A549 (cell line): ENCODE measurements around the gene OPA1. TPM values are rescaled to one million over a fixed set of nuclear protein-coding genes. Genes with fewer than 3 reads are reported as not detected.

ENCODE experiments used
- ATAC-seq, 2 experiments: fragments of 200-7000 bp in 1 of 2; fragments of >200 bp in 1 of 2; cut with Nextera tagmentation in 1 of 2; cut with Tn5 transposase in 1 of 2; 3 replicates each; pipeline versions ENCODE4 v1.8.0 to v1.9.1; 2018 to 2020; ENCODE audit warnings: mild to moderate bottlenecking in 1 of 2, moderate library complexity in 1 of 2
- CTCF ChIA-PET: fragments of 300-600 bp; sonication (Branson Sonifier 250); formaldehyde crosslinking; extraction: SDS; loops from one replicate; lab custom pipeline; 2021; ENCODE audit warnings: antibody characterized with exemption, inconsistent platforms; lab: Yijun Ruan, JAX
- POLR2A ChIA-PET: fragments of 350-600 bp; formaldehyde crosslinking; extraction: SDS; loops from one replicate; lab custom pipeline; 2021; ENCODE audit warnings: antibody characterized with exemption, inconsistent platforms; lab: Yijun Ruan, JAX
- DNase-seq, 2 experiments: peaks; one replicate each; pipeline versions ENCODE4 v3.0.0 to v3.0.0-alpha.2; 2011 to 2016; ENCODE audit warnings: low read depth in 1 of 2, low spot score in 1 of 2
- FAIRE-seq: peaks from 2 replicates; lab custom pipeline; 2011; peaks lifted over from hg19 to GRCh38; lab: Jason Lieb, UNC
- H3K27ac ChIP-seq, 2 experiments: fragments of >200 bp; sonication (Bioruptor Twin); formaldehyde crosslinking; 3 replicates each; pipeline ENCODE4 v1.5.1; 2016 to 2017
- H3K4me1 ChIP-seq: fragments of >200 bp; sonication (Bioruptor Twin); formaldehyde crosslinking; 3 replicates; pipeline ENCODE4 v1.6.1; 2016
- H3K4me2 ChIP-seq: fragments of >200 bp; sonication (Bioruptor Twin); formaldehyde crosslinking; 3 replicates; pipeline ENCODE4 v1.6.1; 2016
- H3K4me3 ChIP-seq: fragments of >200 bp; sonication (Bioruptor Twin); formaldehyde crosslinking; 3 replicates; pipeline ENCODE4 v1.5.1; 2016
- H3K9me3 ChIP-seq: fragments of >200 bp; sonication (Bioruptor Twin); formaldehyde crosslinking; 3 replicates; pipeline ENCODE4 v1.6.1; 2016
- ATOH8 ChIP-seq: fragments of 250-450 bp; sonication (Bioruptor Pico); IDR thresholded peaks from 2 replicates; pipeline ENCODE4 v1.5.0; 2020; ENCODE audit warnings: low read depth, mild to moderate bottlenecking, moderate library complexity
- CBX2 ChIP-seq: fragments of 200-600 bp; sonication (generic); IDR thresholded peaks from 2 replicates; pipeline ENCODE4 v1.6.1; 2016; ENCODE audit warnings: low read depth, mild to moderate bottlenecking, borderline replicate concordance
- CBX8 ChIP-seq: fragments of 200-600 bp; sonication (generic); IDR thresholded peaks from 2 replicates; pipeline ENCODE4 v1.6.1; 2016
- CEBPB ChIP-seq, 2 experiments: fragments of >200 bp in 1 of 2; sonication (Bioruptor Twin) in 1 of 2; formaldehyde crosslinking in 1 of 2; IDR thresholded peaks; 2 replicates each; pipeline ENCODE4 v1.6.1; 2012 to 2016
- E2F6 ChIP-seq: IDR thresholded peaks from 2 replicates; pipeline ENCODE4 v1.6.1; 2012; ENCODE audit warnings: low read depth, borderline replicate concordance
- ELK1 ChIP-seq: fragments of 150-350 bp; IDR thresholded peaks from 2 replicates; pipeline ENCODE4 v1.6.1; 2014; ENCODE audit warnings: low read depth, mild to moderate bottlenecking, low read length
- ESRRA ChIP-seq: fragments of 150-350 bp; IDR thresholded peaks from 2 replicates; pipeline ENCODE4 v1.6.1; 2014; ENCODE audit warnings: mild to moderate bottlenecking, low read length, borderline replicate concordance
- FOSB ChIP-seq: fragments of 250-450 bp; sonication (Bioruptor Pico); IDR thresholded peaks from 2 replicates; pipeline ENCODE4 v1.5.0; 2020; ENCODE audit warnings: mild to moderate bottlenecking, moderate library complexity
- FOXS1 ChIP-seq: fragments of 250-450 bp; sonication (Bioruptor Pico); IDR thresholded peaks from 2 replicates; pipeline ENCODE4 v1.5.0; 2020; ENCODE audit warnings: mild to moderate bottlenecking, moderate library complexity
- GATA3 ChIP-seq: IDR thresholded peaks from 2 replicates; pipeline ENCODE4 v1.6.1; 2012; ENCODE audit warnings: borderline replicate concordance
- HDAC2 ChIP-seq: fragments of 200-600 bp; sonication (generic); IDR thresholded peaks from 2 replicates; pipeline ENCODE4 v1.6.1; 2016
- HOXA7 ChIP-seq: fragments of 250-450 bp; sonication (Bioruptor Pico); IDR thresholded peaks from 2 replicates; pipeline ENCODE4 v1.5.0; 2020; ENCODE audit warnings: mild to moderate bottlenecking, moderate library complexity
- HOXB5 ChIP-seq: fragments of 250-450 bp; sonication (Bioruptor Pico); IDR thresholded peaks from 2 replicates; pipeline ENCODE4 v1.5.0; 2020; ENCODE audit warnings: mild to moderate bottlenecking, moderate library complexity
- MAFK ChIP-seq: fragments of 450-650 bp; IDR thresholded peaks from 2 replicates; pipeline ENCODE4 v1.6.1; 2014; ENCODE audit not compliant: partially characterized antibody
- MAX ChIP-seq: IDR thresholded peaks from 2 replicates; pipeline ENCODE4 v1.6.1; 2012
- NPAS2 ChIP-seq: fragments of 250-450 bp; sonication (Bioruptor Pico); IDR thresholded peaks from 2 replicates; pipeline ENCODE4 v1.8.0; 2022; ENCODE audit warnings: mild to moderate bottlenecking, moderate library complexity, borderline replicate concordance
- PHF8 ChIP-seq: fragments of 200-600 bp; sonication (generic); IDR thresholded peaks from 2 replicates; pipeline ENCODE4 v1.6.1; 2016; ENCODE audit warnings: low read depth, mild to moderate bottlenecking, antibody characterized with exemption, moderate library complexity, borderline replicate concordance
- RAD21 ChIP-seq, 2 experiments: fragments of >200 bp in 1 of 2; sonication (Bioruptor Twin) in 1 of 2; formaldehyde crosslinking in 1 of 2; IDR thresholded peaks in 1 of 2; conservative IDR thresholded peaks in 1 of 2; 2 replicates in 1 of 2; 3 replicates in 1 of 2; pipeline ENCODE4 v1.6.1; 2012 to 2018; ENCODE audit warnings: inconsistent platforms in 1 of 2
- RARB ChIP-seq: fragments of 250-450 bp; sonication (Bioruptor Pico); IDR thresholded peaks from 2 replicates; pipeline ENCODE4 v1.8.0; 2021; ENCODE audit warnings: mild to moderate bottlenecking, moderate library complexity
- ZSCAN20 ChIP-seq: fragments of 250-450 bp; sonication (Bioruptor Pico); IDR thresholded peaks from 2 replicates; pipeline ENCODE4 v1.8.0; 2022; ENCODE audit warnings: mild to moderate bottlenecking, moderate library complexity
- WGBS: methylation state at CpG from one replicate; pipeline ENCODE4 v1.1.6; 2017; ENCODE audit errors: missing lambda C conversion rate; 5-methylcytosine and 5-hydroxymethylcytosine counted together
- polyA plus RNA-seq, 4 experiments: library from polyadenylated mRNA; depleted of rRNA in 3 of 4; stranded (reverse); fragments of >200 nt; fragmentation: RNase III in 1 of 4; extraction: RNeasy Plus Mini Kit Qiagen cat#74134 plus additional on column Dnase treatment in 1 of 4; gene quantifications; 2 replicates in 3 of 4; 3 replicates in 1 of 4; pipeline ENCODE4 v1.2.3, GENCODE V29; 2011 to 2017
- TF ChIP-seq, protein P1 (sequence below): fragments of >200 bp; sonication (Bioruptor Twin); formaldehyde crosslinking; IDR thresholded peaks from 3 replicates; pipeline ENCODE4 v1.5.1; 2016
- TF ChIP-seq, protein P2 (sequence below): fragments of >200 bp; sonication (Bioruptor Twin); formaldehyde crosslinking; IDR thresholded peaks from 3 replicates; pipeline ENCODE4 v1.6.1; 2016

Gene OPA1
- polyA plus RNA-seq, 2 of the 4 experiments (the other 2 are of a cell fraction) = 31.7 to 54.4 TPM

DNA sequence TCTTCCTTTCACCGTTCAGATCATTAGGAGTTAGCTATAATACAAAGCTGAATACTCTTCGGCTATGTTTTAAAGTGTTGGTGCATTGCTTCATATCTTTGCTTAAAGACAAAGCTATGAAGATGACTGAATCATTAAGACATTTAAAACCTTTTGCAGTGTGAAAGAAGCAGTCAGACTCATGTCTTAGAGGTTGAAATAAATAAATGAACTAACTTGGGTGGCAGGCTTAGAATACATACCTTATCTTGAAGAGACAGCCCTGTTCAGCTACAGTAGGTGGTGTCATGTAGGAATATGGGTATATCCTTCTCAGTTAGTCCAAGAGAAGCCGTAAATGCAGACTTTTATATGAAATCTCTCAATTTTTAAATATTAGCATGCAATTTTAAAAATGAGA is 63.4 kb downstream of the OPA1 start:
- Histone ChIP-seq H3K4me3 (no peak overlapping the region), H3K4me1 (no peaks in the 10 kb centered on the region), H3K4me2 (no peak overlapping the region), H3K9me3 (no peaks in the 10 kb centered on the region), H3K27ac (no peak overlapping the region)
- DNase-seq (no peak), FAIRE-seq (no peak), ATAC-seq (no peak)
- CTCF ChIA-PET = interaction anchor here (0.6 to 1.4 kb wide), 4 partner anchors 10 to 659 kb away, joined by 3 to 8 read pairs (median 3); no protein-coding TSS in a partner anchor
- WGBS = 96% methylated on average over 3 of the region's 3 CpGs
- POLR2A ChIA-PET = no interaction called here
- no peak for TF ChIP-seq HOXA7
- TF ChIP-seq MAFK = no peak
- no peak for TF ChIP-seq RAD21 (conservative IDR thresholded peaks at IDR 0.05 in 1 of 2, IDR thresholded peaks at IDR 0.05 in 1 of 2)
- no peak for TF ChIP-seq ESRRA
- TF ChIP-seq HOXB5 = no peak
- no peak for TF ChIP-seq HDAC2
- TF ChIP-seq NPAS2 = no peak
- TF ChIP-seq E2F6 = no peak
- no peak for TF ChIP-seq FOXS1
- TF ChIP-seq RARB (CRISPR knock-in tag) = no peak
- no peak for TF ChIP-seq CBX8
- TF ChIP-seq, protein P1, sequence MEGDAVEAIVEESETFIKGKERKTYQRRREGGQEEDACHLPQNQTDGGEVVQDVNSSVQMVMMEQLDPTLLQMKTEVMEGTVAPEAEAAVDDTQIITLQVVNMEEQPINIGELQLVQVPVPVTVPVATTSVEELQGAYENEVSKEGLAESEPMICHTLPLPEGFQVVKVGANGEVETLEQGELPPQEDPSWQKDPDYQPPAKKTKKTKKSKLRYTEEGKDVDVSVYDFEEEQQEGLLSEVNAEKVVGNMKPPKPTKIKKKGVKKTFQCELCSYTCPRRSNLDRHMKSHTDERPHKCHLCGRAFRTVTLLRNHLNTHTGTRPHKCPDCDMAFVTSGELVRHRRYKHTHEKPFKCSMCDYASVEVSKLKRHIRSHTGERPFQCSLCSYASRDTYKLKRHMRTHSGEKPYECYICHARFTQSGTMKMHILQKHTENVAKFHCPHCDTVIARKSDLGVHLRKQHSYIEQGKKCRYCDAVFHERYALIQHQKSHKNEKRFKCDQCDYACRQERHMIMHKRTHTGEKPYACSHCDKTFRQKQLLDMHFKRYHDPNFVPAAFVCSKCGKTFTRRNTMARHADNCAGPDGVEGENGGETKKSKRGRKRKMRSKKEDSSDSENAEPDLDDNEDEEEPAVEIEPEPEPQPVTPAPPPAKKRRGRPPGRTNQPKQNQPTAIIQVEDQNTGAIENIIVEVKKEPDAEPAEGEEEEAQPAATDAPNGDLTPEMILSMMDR = no peak
- TF ChIP-seq FOSB (CRISPR knock-in tag) = no peak
- TF ChIP-seq ATOH8 (CRISPR knock-in tag) = no peak
- TF ChIP-seq CEBPB (IDR thresholded peaks at IDR 0.05) = no peak

DNA sequence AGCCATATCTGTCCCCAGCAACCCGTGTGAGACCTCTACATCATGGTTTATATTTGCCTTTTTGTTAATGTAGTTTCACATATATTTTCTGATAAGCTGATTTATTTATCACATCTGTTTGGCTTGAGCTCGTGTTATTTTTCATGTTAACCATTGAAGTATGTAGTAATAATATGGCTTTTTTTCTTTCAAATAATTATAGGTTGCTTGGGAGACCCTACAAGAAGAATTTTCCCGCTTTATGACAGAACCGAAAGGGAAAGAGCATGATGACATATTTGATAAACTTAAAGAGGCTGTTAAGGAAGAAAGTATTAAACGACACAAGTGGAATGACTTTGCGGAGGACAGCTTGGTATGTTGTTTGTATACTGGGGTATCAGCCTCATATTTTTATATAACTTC is 63.9 kb downstream of the OPA1 start:
- FAIRE-seq (no peak), ATAC-seq (no peak), DNase-seq (no peak)
- Histone ChIP-seq H3K9me3 (no peaks in the 10 kb centered on the region), H3K4me2 (no peak overlapping the region), H3K27ac (no peak overlapping the region), H3K4me3 (no peak overlapping the region), H3K4me1 (no peaks in the 10 kb centered on the region)
- CTCF ChIA-PET = interaction anchor here (1.0 to 1.2 kb wide), 2 partner anchors 10 to 28 kb away, joined by 3 read pairs; no protein-coding TSS in a partner anchor
- POLR2A ChIA-PET = no interaction called here
- WGBS = 88% methylated on average over 6 of the region's 6 CpGs
- TF ChIP-seq MAX (no peak), E2F6 (no peak), HDAC2 (no peak), ELK1 (no peak), GATA3 (no peak), ZSCAN20 (no peak), CBX2 (no peak), NPAS2 (no peak), PHF8 (no peak)
- TF ChIP-seq, protein P2, sequence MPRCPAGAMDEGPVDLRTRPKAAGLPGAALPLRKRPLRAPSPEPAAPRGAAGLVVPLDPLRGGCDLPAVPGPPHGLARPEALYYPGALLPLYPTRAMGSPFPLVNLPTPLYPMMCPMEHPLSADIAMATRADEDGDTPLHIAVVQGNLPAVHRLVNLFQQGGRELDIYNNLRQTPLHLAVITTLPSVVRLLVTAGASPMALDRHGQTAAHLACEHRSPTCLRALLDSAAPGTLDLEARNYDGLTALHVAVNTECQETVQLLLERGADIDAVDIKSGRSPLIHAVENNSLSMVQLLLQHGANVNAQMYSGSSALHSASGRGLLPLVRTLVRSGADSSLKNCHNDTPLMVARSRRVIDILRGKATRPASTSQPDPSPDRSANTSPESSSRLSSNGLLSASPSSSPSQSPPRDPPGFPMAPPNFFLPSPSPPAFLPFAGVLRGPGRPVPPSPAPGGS = no peak
